GM12872 (cell line): Measurements from ENCODE around the gene ADRA2C.

Experiments
- TF ChIP-seq, protein P1 (sequence below): IDR thresholded peaks from 3 replicates; pipeline ENCODE4 v1.5.1; 2011; ENCODE audit warnings: low read depth, mild to moderate bottlenecking, low read length, moderate library complexity; ENCODE audit not compliant: insufficient read depth

Gene ADRA2C

DNA sequence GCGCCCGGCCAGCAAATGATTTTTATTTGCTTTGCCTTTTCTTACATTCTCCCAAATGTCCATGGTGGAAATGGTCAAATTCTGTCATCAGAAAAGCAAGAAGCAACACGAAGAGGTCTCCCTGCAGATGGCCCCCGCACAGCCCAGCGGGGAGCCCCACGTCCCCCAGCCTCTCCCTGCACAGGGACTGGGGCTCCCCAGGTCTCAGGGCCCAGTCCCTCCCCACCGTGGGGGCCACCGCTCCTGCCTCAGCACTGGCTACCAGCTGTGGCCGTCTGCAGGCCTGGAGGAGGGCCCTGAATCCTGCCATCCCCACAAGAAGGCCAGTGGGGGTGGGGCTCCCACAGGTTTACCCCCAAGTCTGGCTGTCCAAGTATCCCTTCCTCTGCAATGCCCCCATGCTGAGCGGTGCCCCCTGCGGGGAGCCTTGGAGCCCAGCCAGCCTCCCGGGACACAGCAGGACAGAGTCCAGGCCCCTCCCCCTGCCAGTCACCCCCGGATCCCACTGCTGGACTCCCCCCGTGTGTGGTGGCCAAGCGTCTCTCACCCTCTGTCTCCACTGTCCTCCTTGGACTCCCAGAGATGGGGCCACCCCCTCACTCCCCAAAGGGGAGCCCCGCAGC lies 38.2 kb upstream of the ADRA2C start:
- TF ChIP-seq, protein P1, sequence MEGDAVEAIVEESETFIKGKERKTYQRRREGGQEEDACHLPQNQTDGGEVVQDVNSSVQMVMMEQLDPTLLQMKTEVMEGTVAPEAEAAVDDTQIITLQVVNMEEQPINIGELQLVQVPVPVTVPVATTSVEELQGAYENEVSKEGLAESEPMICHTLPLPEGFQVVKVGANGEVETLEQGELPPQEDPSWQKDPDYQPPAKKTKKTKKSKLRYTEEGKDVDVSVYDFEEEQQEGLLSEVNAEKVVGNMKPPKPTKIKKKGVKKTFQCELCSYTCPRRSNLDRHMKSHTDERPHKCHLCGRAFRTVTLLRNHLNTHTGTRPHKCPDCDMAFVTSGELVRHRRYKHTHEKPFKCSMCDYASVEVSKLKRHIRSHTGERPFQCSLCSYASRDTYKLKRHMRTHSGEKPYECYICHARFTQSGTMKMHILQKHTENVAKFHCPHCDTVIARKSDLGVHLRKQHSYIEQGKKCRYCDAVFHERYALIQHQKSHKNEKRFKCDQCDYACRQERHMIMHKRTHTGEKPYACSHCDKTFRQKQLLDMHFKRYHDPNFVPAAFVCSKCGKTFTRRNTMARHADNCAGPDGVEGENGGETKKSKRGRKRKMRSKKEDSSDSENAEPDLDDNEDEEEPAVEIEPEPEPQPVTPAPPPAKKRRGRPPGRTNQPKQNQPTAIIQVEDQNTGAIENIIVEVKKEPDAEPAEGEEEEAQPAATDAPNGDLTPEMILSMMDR: no peak

DNA sequence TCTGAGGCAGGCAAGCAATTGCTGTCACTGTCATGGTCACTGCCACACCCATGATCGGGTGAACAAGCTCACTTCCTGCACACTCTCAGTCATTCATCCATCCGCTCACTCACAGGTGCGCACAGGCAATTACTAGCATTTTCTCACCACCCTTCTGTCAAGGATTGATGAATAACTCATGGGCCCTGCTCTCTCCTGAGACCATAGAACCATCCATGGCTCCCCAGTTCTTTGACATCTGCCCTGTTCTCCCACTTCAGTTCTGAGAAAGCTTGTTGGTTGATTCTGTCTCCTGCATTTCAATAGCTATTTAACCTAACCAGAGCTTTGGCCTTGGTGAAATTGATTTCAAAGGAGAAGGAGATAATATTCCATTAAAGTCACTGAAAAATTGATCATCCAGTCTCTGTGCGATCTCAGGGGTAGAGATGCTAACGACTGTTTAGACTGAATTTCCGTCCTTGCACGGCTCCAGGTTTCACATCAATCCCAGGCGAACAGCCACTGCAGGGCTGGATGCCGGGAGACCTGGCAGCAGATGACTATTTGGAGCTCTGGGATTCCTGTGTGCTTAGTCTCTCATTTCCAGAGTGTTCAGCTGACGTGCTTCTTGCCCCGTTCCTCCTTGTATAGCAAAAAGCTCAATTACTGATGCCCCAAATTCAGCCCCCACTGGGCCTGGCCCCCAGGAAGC lies 36.9 kb upstream of the ADRA2C start:
- TF ChIP-seq, protein P1: no peak

DNA sequence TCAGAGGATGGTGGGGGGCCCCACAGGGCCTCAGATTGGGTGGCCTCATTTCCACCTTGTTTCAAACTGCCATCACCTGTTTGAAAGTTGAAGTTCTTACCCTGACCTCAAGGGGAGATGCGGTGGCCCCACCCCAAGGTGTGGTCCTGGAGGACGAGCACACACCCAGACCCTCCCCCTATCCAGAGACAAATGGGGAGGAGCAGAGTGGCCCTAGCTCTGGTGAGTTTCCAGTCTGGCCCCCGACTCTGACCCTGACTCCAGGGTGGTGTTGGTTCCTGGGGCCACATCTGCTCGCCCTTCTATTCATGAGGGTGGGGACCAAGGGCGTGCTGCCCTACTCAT lies 36.3 kb upstream of the ADRA2C start:
- TF ChIP-seq, protein P1: no peak

DNA sequence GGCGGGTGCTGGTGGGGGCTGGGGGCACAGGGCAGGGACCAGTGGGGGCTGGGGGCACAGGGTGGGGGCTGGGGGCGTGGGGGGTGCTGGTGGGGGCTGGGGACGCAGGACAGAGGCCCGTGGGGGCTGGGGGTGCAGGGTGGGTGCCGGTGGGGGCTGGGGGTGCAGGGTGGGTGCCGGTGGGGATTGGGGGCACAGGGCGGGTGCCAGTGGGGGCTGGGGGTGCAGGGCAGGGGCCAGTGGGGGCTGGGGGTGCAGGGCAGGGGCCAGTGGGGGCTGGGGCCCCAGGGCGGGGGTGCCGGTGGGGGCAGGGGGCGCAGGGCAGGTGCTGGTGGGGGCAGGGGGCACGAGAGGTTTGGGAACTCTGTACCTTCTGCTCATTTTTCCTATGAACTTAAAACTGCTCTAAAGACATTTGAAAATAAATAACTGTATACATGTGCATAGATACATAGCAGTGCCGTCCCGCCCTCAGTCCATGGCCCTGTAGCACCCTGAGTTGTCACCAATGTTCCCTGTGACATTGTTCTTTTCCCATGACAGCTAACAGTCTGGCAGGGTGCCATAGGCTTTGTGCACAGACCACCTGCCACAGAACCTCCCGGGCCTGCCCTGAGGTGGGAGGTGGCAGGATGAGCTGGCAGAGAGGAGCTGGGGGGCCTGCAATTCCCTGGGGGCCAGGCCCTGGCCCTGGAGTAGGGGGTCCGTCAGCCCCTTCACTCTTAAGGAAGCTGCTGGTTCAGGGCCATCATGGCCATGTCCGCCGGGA lies 35.6 kb upstream of the ADRA2C start:
- TF ChIP-seq, protein P1: no peak

DNA sequence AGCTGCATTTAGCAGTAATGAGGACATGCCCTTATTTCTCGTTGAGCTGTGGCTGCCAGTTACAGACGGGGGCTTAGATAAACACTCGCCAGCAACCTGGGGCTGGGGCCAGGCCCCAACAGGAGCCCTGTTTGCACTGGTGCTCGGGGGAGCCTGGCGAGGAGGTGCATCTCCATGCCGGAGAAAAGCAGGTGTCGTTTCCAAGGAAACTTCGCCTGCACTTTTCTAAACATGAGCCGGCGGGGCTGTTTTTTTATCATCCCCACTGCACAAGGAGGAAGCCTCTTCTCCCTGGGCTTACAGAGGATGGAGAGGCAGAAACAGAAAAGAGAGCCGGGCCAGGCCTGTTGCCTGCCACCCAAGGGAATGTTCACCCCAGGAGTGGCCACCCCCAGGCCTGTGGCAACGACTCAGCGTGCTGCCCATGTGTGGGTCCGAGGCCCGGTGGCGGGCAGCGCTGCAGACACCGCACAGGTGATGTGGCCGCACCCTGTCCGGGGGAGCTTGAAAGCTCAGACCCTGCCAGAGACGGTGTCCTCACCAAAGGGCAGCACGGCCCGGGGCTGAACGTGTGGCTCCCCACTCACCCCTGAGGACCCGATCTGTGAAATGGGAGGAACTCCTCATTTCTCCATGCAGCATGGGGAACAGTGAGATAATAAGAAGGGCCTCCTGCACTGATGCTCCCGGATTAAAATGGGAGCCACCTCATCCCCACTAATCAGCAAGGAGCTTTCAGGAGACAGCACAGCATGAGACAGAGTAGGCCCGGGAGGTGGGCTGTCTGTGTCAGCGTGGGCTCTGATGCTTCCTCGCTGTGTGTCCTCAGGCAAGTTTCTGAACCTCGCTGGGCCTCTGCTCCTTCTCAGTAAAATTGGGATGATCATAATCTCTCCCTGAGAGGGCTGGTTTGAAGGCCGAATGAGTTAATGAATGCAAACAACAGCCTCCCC lies 33.8 kb upstream of the ADRA2C start:
- TF ChIP-seq, protein P1: no peak

DNA sequence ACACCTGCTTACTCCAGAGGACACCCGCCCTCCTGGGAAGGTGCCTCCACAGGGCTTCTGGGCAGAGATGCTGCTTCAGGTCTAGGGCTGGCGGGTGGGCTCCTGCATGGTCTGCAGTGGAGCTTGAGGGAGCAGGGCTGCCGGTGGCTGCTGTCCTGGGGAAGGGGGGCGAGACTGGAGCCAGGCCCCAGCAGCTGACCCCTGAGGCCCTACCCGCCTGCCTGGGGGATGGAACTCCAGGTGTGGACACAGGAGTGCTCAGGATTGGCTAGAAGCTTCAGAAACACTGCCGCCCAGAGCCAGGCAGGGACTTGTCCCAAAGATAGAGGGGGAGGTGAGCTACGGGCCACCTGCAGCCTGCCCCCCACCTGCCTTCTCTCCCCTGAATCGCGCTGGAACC lies 33.0 kb upstream of the ADRA2C start:
- TF ChIP-seq, protein P1: no peak

DNA sequence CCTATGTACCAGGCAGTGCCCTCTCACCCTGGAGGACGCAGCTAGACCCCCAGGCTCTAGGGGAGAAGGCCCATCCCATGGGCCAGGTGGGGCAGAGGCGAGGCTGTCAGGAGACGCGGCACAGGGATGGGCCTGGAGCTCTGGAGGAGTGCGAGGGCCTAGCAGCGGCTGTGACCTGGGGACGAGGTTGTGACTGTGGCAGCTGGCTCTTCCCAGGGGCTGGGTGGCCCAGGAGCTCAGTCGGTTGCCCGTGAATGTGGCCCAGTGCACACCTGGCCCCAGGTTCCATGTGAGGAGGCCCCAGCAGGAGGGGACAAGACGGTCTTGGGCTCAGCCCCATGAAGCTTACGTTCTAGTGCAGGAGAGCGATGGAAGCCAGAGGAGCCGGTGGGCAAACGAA lies 31.0 kb upstream of the ADRA2C start:
- TF ChIP-seq, protein P1: no peak
